H9 (cell line): Measurements from ENCODE around the gene ADA. TPM values are rescaled to one million over a fixed set of nuclear protein-coding genes. Genes with fewer than 3 reads are reported as not detected.
"Not testable (repeated sequence)": the region's sequence is repeated elsewhere in the genome, so short reads cannot be mapped to it uniquely, and the experiment has no call there.

Experiments
- DNase-seq: peaks from one replicate; pipeline ENCODE4 v3.0.0-alpha.2; 2017
- H2AFZ ChIP-seq: one replicate; pipeline ENCODE4 v1.6.1; 2013; ENCODE audit warnings: mild to moderate bottlenecking, low read length, control low read depth, moderate library complexity
- H2AK5ac ChIP-seq: 2 replicates; pipeline ENCODE4 v1.6.1; 2013; ENCODE audit warnings: low read length, control low read depth, mixed read lengths; ENCODE audit not compliant: insufficient read length
- H2BK120ac ChIP-seq: one replicate; pipeline ENCODE4 v1.6.1; 2013; ENCODE audit warnings: low read depth, mild to moderate bottlenecking, low read length, control low read depth, inconsistent platforms; ENCODE audit not compliant: poor library complexity, severe bottlenecking
- H2BK12ac ChIP-seq: 2 replicates; pipeline ENCODE4 v1.6.1; 2013; ENCODE audit warnings: low read length, control low read depth, mixed read lengths, low read depth; ENCODE audit not compliant: insufficient read length
- H2BK15ac ChIP-seq: 2 replicates; pipeline ENCODE4 v1.6.1; 2013; ENCODE audit warnings: low read depth, low read length, control low read depth
- H2BK20ac ChIP-seq: one replicate; pipeline ENCODE4 v1.6.1; 2013; ENCODE audit warnings: low read depth, mild to moderate bottlenecking, low read length, control low read depth, inconsistent platforms; ENCODE audit not compliant: poor library complexity, severe bottlenecking
- H2BK5ac ChIP-seq: 2 replicates; pipeline ENCODE4 v1.6.1; 2013; ENCODE audit warnings: low read length, control low read depth, mixed read lengths; ENCODE audit not compliant: insufficient read length
- H3K14ac ChIP-seq: 2 replicates; pipeline ENCODE4 v1.6.1; 2013; ENCODE audit warnings: low read length, control low read depth; ENCODE audit not compliant: insufficient read depth
- H3K18ac ChIP-seq: 2 replicates; pipeline ENCODE4 v1.6.1; 2013; ENCODE audit warnings: low read depth, mild to moderate bottlenecking, mixed read lengths, low read length, control low read depth; ENCODE audit not compliant: insufficient read length
- H3K23ac ChIP-seq: 2 replicates; pipeline ENCODE4 v1.6.1; 2013; ENCODE audit warnings: low read length, control low read depth, mixed read lengths, low read depth; ENCODE audit not compliant: insufficient read length
- H3K23me2 ChIP-seq: 2 replicates; pipeline ENCODE4 v1.6.1; 2013; ENCODE audit warnings: low read depth, mild to moderate bottlenecking, mixed read lengths, low read length, control low read depth; ENCODE audit not compliant: insufficient read length, poor library complexity, severe bottlenecking
- H3K27ac ChIP-seq: 2 replicates; pipeline ENCODE4 v1.5.1; 2013; ENCODE audit warnings: low read length, control low read depth, mixed read lengths, low read depth; ENCODE audit not compliant: insufficient read length
- H3K27me3 ChIP-seq: 2 replicates; pipeline ENCODE4 v1.6.1; 2013; ENCODE audit warnings: low read length, control low read depth, inconsistent platforms; ENCODE audit not compliant: insufficient read depth
- H3K4ac ChIP-seq: 2 replicates; pipeline ENCODE4 v1.6.1; 2013; ENCODE audit warnings: low read depth, mild to moderate bottlenecking, control low read depth, inconsistent platforms, low read length, moderate library complexity
- H3K4me1 ChIP-seq: 2 replicates; pipeline ENCODE4 v1.6.1; 2013; ENCODE audit warnings: low read length, control low read depth, inconsistent platforms; ENCODE audit not compliant: insufficient read depth
- H3K4me2 ChIP-seq: 2 replicates; pipeline ENCODE4 v1.6.1; 2013; ENCODE audit warnings: low read length, control low read depth, mixed read lengths; ENCODE audit not compliant: insufficient read length, insufficient read depth
- H3K56ac ChIP-seq: 2 replicates; pipeline ENCODE4 v1.6.1; 2013; ENCODE audit warnings: low read depth, mild to moderate bottlenecking, mixed read lengths, low read length, control low read depth; ENCODE audit not compliant: insufficient read length
- H3K79me1 ChIP-seq: 2 replicates; pipeline ENCODE4 v1.6.1; 2013; ENCODE audit warnings: low read depth, mild to moderate bottlenecking, moderate library complexity, low read length, control low read depth, inconsistent platforms; ENCODE audit not compliant: insufficient read depth, poor library complexity, severe bottlenecking
- H3K79me2 ChIP-seq: 2 replicates; pipeline ENCODE4 v1.6.1; 2013; ENCODE audit warnings: low read length, control low read depth, inconsistent platforms; ENCODE audit not compliant: insufficient read depth
- H3K9ac ChIP-seq: 2 replicates; pipeline ENCODE4 v1.6.1; 2013; ENCODE audit warnings: low read length, control low read depth, mixed read lengths; ENCODE audit not compliant: insufficient read length; ENCODE audit errors: extremely low read depth
- H3K9me3 ChIP-seq: one replicate; pipeline ENCODE4 v1.6.1; 2013; ENCODE audit warnings: low read depth, low read length, inconsistent platforms; ENCODE audit not compliant: control insufficient read depth
- H3T11ph ChIP-seq: one replicate; pipeline ENCODE4 v1.6.1; 2013; ENCODE audit warnings: mild to moderate bottlenecking, low read length, control low read depth, inconsistent platforms
- H4K20me1 ChIP-seq: one replicate; pipeline ENCODE4 v1.6.1; 2013; ENCODE audit not compliant: control insufficient read depth, insufficient read length, insufficient read depth
- H4K5ac ChIP-seq: 2 replicates; pipeline ENCODE4 v1.6.1; 2013; ENCODE audit warnings: low read depth, mild to moderate bottlenecking, mixed read lengths, low read length, control low read depth; ENCODE audit not compliant: insufficient read length
- H4K8ac ChIP-seq: replicated peaks from 2 replicates; pipeline ENCODE4 v1.6.1; 2013; ENCODE audit warnings: low read length, control low read depth, mixed read lengths, low read depth; ENCODE audit not compliant: insufficient read length
- H4K91ac ChIP-seq: 2 replicates; pipeline ENCODE4 v1.6.1; 2013; ENCODE audit warnings: low read depth, mild to moderate bottlenecking, moderate library complexity, mixed read lengths, low read length, control low read depth; ENCODE audit not compliant: insufficient read length
- H3K27ac Mint-ChIP-seq, 3 experiments: 2 replicates in 2 of 3; 3 replicates in 1 of 3; pipeline ENCODE4 v1.8.0; 2020 to 2021; ENCODE audit warnings: mixed read lengths in 3 of 3, mild to moderate bottlenecking in 1 of 3, moderate library complexity in 1 of 3
- H3K27me3 Mint-ChIP-seq: 2 replicates; pipeline ENCODE4 v1.8.0; 2021; ENCODE audit warnings: low read depth, mild to moderate bottlenecking, moderate library complexity, mixed read lengths
- H3K36me3 Mint-ChIP-seq, 3 experiments: 2 replicates in 2 of 3; 3 replicates in 1 of 3; pipeline ENCODE4 v1.8.0; 2020 to 2021; ENCODE audit warnings: low read depth in 3 of 3, mixed read lengths in 3 of 3; ENCODE audit not compliant: insufficient read depth in 1 of 3
- H3K4me1 Mint-ChIP-seq, 2 experiments: 2 replicates each; pipeline ENCODE4 v1.8.0; 2020; ENCODE audit warnings: mixed read lengths in 2 of 2
- H3K4me3 Mint-ChIP-seq, 2 experiments: 2 replicates in 1 of 2; 3 replicates in 1 of 2; pipeline ENCODE4 v1.8.0; 2020 to 2021; ENCODE audit warnings: mild to moderate bottlenecking in 2 of 2, mixed read lengths in 2 of 2, moderate library complexity in 1 of 2
- H3K9me3 Mint-ChIP-seq, 2 experiments: 2 replicates in 1 of 2; 3 replicates in 1 of 2; pipeline ENCODE4 v1.8.0; 2020; ENCODE audit warnings: mild to moderate bottlenecking in 2 of 2, mixed read lengths in 2 of 2, moderate library complexity in 1 of 2
- CTCF ChIP-seq: fragments of 200-600 bp; sonication (generic); conservative IDR thresholded peaks from 3 replicates; pipeline ENCODE4 v1.8.0; 2021; ENCODE audit warnings: antibody characterized with exemption, mild to moderate bottlenecking
- WGBS: extraction: QIAGEN DNeasy Blood & Tissue Kit; methylation state at CpG from one replicate; pipeline ENCODE4 v1.1.7; 2013; ENCODE audit warnings: missing lambda C conversion rate, low lambda C conversion rate, mixed read lengths; ENCODE audit not compliant: insufficient read length; ENCODE audit errors: extremely low coverage; 5-methylcytosine and 5-hydroxymethylcytosine counted together
- total RNA-seq: library from RNA; stranded (reverse); gene quantifications from 2 replicates; pipeline ENCODE4 v1.2.1, GENCODE V29; 2021

Gene ADA
- total RNA-seq, 1 experiment from 2014 or later: 22.0 TPM

- Mint-ChIP-seq H3K36me3 (no peaks in the 10 kb centered on the region), H3K27me3 (peaks cover 4% of the 10 kb centered on the region; the same call in 1 of the 2 replicates), H3K9me3 (no peaks in the 10 kb centered on the region), H3K4me3 (no peak overlapping the region), H3K27ac (peak overlapping the region in 2 of 3 experiments; percentile 72 to 94; a peak in 4 of 7 replicates), H3K4me1 (peaks cover 8 to 9% of the 10 kb centered on the region in 2 experiments)
- Histone ChIP-seq H3K4ac (no peak overlapping the region), H2AK5ac (no peak overlapping the region), H2BK15ac (no peak overlapping the region), H3K79me2 (no peaks in the 10 kb centered on the region), H3K9me3 (no peaks in the 10 kb centered on the region), H4K20me1 (no peaks in the 10 kb centered on the region), H3K9ac (no peak overlapping the region), H2BK20ac (no peak overlapping the region), H2BK120ac (no peak overlapping the region), H3K18ac (no peak overlapping the region), H3K56ac (no peak overlapping the region), H3K4me2 (no peak overlapping the region), H4K8ac (no peak overlapping the region), H3T11ph (no peak overlapping the region), H4K5ac (no peak overlapping the region), H3K79me1 (no peaks in the 10 kb centered on the region), H3K27ac (no peak overlapping the region), H4K91ac (no peak overlapping the region), H2BK12ac (no peak overlapping the region), H3K23ac (no peak overlapping the region), H3K14ac (0 out of 2 replicates have a peak overlapping the region, but pooled peaks have one; percentile 16), H3K4me1 (no peaks in the 10 kb centered on the region), H2BK5ac (no peak overlapping the region), H3K23me2 (no peaks in the 10 kb centered on the region), H3K27me3 (no peaks in the 10 kb centered on the region), H2AFZ (no peak overlapping the region)
- no CpG with 5 or more reads among the region's 2 CpGs for WGBS
- no peak for TF ChIP-seq CTCF
- DNase-seq: no peak
Measured at GRCh38 chr20:44678242-44678641, 26.7 kb upstream of the ADA start.

GRCh38 chr20:44672318-44672902 lies 20.9 kb upstream of the ADA start:
- H3K27me3 ChIP-seq, H3K4me3 Mint-ChIP-seq, H4K5ac ChIP-seq, H3K79me1 ChIP-seq, H2BK12ac ChIP-seq, H3K79me2 ChIP-seq, H3K9me3 Mint-ChIP-seq, H3K9ac ChIP-seq, H2BK15ac ChIP-seq, H3K9me3 ChIP-seq, H2BK20ac ChIP-seq, H4K91ac ChIP-seq, H2BK5ac ChIP-seq, H4K8ac ChIP-seq, H2BK120ac ChIP-seq, H2AK5ac ChIP-seq, H3K23me2 ChIP-seq, H3K56ac ChIP-seq, H3K4me2 ChIP-seq, H3K23ac ChIP-seq, H2AFZ ChIP-seq, H3T11ph ChIP-seq, H4K20me1 ChIP-seq, H3K4ac ChIP-seq, H3K4me1 Mint-ChIP-seq, H3K36me3 Mint-ChIP-seq, H3K27ac ChIP-seq, H3K14ac ChIP-seq, H3K18ac ChIP-seq, DNase-seq, H3K4me1 ChIP-seq, H3K27ac Mint-ChIP-seq: not testable (repeated sequence)
- peaks cover 11% of the 10 kb centered on the region for H3K27me3 Mint-ChIP-seq
- WGBS: no CpG with 5 or more reads among the region's 23 CpGs
